GM19043 (cell line): ENCODE data around the gene SMIM13.

Experiments
- ATAC-seq: cut with Tn5 transposase; IDR thresholded peaks from one replicate; pipeline ENCODE4 v1.9.1; 2021; ENCODE audit warnings: low read depth; ENCODE audit not compliant: unreplicated experiment

The SMIM13 gene

GRCh38 chr6:11183761-11184362, 90.2 kb downstream of the SMIM13 start:
- no peak for ATAC-seq

- ATAC-seq = no peak
Measured at GRCh38 chr6:11185204-11185842, 91.7 kb downstream of the SMIM13 start.

GRCh38 chr6:11187301-11187700, 93.7 kb downstream of the SMIM13 start:
- no peak for ATAC-seq
